Osteocyte (in vitro differentiated cells): Measurements from ENCODE around the gene SLC16A8. TPM values are rescaled to one million over a fixed set of nuclear protein-coding genes. Genes with fewer than 3 reads are reported as not detected.

Source experiments
- DNase-seq: peaks from one replicate; pipeline ENCODE4 v3.0.0; 2021; ENCODE audit warnings: mixed read lengths; ENCODE audit not compliant: unreplicated experiment; ENCODE audit errors: extremely low spot score
- H3K27ac Mint-ChIP-seq: one replicate; pipeline ENCODE4 v1.8.0; 2021; ENCODE audit warnings: mild to moderate bottlenecking, mixed read lengths; ENCODE audit not compliant: unreplicated experiment
- H3K27me3 Mint-ChIP-seq: one replicate; pipeline ENCODE4 v1.8.0; 2021; ENCODE audit warnings: mixed read lengths; ENCODE audit not compliant: unreplicated experiment
- H3K36me3 Mint-ChIP-seq: one replicate; pipeline ENCODE4 v1.8.0; 2021; ENCODE audit warnings: mixed read lengths; ENCODE audit not compliant: unreplicated experiment
- H3K4me1 Mint-ChIP-seq: one replicate; pipeline ENCODE4 v1.8.0; 2021; ENCODE audit warnings: mixed read lengths; ENCODE audit not compliant: unreplicated experiment
- H3K4me3 Mint-ChIP-seq: one replicate; pipeline ENCODE4 v1.8.0; 2021; ENCODE audit warnings: mild to moderate bottlenecking, moderate library complexity, mixed read lengths; ENCODE audit not compliant: unreplicated experiment
- H3K9me3 Mint-ChIP-seq: one replicate; pipeline ENCODE4 v1.8.0; 2021; ENCODE audit warnings: mixed read lengths; ENCODE audit not compliant: unreplicated experiment
- total RNA-seq: library from RNA; stranded (reverse); gene quantifications from 2 replicates; pipeline ENCODE4 v1.2.1, GENCODE V29; 2021
- TF ChIP-seq, protein P1 (sequence below): fragments of 200-600 bp; sonication (generic); IDR thresholded peaks from 2 replicates; pipeline ENCODE4 v1.5.0; 2021; ENCODE audit warnings: antibody characterized with exemption, mild to moderate bottlenecking, moderate library complexity

SLC16A8 gene
- total RNA-seq, 1 donor from 2014 or later, result not detected

- Mint-ChIP-seq H3K27me3 (no peaks in the 10 kb centered on the region), H3K9me3 (no peaks in the 10 kb centered on the region), H3K4me3 (no peak overlapping the region), H3K4me1 (peaks cover 10% of the 10 kb centered on the region), H3K27ac (peak overlapping the region; percentile 81), H3K36me3 (peaks cover 11% of the 10 kb centered on the region)
- TF ChIP-seq, protein P1, sequence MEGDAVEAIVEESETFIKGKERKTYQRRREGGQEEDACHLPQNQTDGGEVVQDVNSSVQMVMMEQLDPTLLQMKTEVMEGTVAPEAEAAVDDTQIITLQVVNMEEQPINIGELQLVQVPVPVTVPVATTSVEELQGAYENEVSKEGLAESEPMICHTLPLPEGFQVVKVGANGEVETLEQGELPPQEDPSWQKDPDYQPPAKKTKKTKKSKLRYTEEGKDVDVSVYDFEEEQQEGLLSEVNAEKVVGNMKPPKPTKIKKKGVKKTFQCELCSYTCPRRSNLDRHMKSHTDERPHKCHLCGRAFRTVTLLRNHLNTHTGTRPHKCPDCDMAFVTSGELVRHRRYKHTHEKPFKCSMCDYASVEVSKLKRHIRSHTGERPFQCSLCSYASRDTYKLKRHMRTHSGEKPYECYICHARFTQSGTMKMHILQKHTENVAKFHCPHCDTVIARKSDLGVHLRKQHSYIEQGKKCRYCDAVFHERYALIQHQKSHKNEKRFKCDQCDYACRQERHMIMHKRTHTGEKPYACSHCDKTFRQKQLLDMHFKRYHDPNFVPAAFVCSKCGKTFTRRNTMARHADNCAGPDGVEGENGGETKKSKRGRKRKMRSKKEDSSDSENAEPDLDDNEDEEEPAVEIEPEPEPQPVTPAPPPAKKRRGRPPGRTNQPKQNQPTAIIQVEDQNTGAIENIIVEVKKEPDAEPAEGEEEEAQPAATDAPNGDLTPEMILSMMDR, result peak; percentile 80
- no peak for DNase-seq
Measured at GRCh38 chr22:38069372-38070249, 14.4 kb downstream of the SLC16A8 start.

DNA sequence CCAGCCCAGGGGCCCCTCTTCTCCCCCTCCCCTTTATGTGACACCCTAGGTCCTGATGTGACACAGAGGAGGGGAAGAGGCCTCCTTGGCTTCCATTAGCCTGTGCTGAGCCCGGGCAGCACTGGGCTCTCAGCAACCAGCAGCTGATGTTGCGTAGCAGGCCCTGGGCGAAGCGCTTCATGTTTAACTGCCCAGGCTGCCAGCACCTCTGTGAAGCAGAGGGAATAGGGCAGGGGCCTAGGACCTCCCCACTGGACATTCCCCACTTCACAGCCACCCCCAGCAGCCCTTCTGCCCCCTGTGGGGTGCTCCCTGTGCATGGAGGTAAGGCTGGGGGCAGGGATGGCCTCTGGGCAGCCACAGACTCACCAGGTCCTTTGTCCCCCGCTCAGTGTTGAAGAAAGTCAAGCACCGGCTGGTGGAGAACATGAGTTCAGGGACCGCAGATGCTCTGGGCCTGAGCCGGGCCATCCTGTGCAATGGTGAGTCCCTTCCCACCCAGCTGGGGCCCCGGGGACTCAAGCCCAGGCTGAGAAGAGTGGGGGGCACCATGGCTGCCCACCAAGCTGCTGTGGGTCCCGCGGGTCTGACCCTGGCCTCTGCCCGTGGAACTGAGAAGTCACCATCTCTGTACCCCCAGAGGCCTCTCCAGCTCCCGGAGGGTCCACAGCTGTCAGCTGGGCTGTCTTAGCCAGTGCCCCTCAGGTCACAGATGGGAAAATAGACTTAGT is 15.2 kb downstream of the SLC16A8 start:
- H3K4me1 Mint-ChIP-seq, result peaks cover 10% of the 10 kb centered on the region
- H3K27ac Mint-ChIP-seq, result peak overlapping the region; percentile 81
- TF ChIP-seq, protein P1, result no peak
- H3K9me3 Mint-ChIP-seq, result no peaks in the 10 kb centered on the region
- H3K36me3 Mint-ChIP-seq, result peaks cover 12% of the 10 kb centered on the region
- H3K4me3 Mint-ChIP-seq, result no peak overlapping the region
- H3K27me3 Mint-ChIP-seq, result no peaks in the 10 kb centered on the region
- no peak for DNase-seq

DNA sequence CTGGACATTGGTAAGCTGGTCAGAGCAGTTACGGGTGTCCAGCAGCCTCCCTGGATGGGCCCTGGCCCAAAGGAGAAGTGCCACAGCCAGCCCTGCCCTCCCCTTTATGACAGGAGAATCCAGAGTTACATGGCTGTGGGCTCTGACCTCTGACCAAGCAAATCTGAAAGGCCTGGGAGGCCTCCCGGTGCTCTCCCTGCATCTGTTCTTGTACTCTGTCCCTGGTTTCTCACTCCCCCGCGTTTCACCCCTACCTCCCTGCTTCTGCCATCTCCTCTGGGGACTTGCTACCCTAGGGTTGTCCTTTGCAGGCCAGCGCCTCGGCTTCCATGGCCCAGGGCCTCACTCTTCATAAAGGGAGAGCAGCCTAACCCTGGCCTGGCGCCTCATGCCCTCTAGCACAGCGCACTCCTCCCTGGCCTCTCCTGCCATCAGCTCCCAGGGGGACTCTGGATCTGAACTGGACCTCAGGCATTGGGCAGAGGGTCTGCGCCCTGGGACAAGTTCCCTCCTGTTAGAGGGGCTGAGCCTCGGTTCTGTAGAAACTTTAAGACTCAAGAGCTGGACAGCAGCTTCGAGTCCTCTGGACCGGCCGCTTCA is 16.1 kb downstream of the SLC16A8 start:
- peaks cover 10% of the 10 kb centered on the region for H3K4me1 Mint-ChIP-seq
- H3K27ac Mint-ChIP-seq, result no peak overlapping the region
- no peak overlapping the region for H3K4me3 Mint-ChIP-seq
- peaks cover 11% of the 10 kb centered on the region for H3K36me3 Mint-ChIP-seq
- no peaks in the 10 kb centered on the region for H3K27me3 Mint-ChIP-seq
- TF ChIP-seq, protein P1, result no peak
- DNase-seq, result no peak
- no peaks in the 10 kb centered on the region for H3K9me3 Mint-ChIP-seq

GRCh38 chr22:38067028-38067415 is 17.0 kb downstream of the SLC16A8 start:
- Mint-ChIP-seq H3K27ac (no peak overlapping the region), H3K36me3 (peaks cover 12% of the 10 kb centered on the region), H3K4me1 (peaks cover 10% of the 10 kb centered on the region), H3K9me3 (no peaks in the 10 kb centered on the region), H3K27me3 (no peaks in the 10 kb centered on the region), H3K4me3 (no peak overlapping the region)
- TF ChIP-seq, protein P1, result no peak
- no peak for DNase-seq
